Sigmoid colon (tissue), 7 donors: Measurements from ENCODE around the gene TMUB1. TPM values are rescaled to one million over a fixed set of nuclear protein-coding genes. Genes with fewer than 3 reads are reported as not detected.

Experiments used
- DNase-seq: peaks from one replicate; pipeline ENCODE4 v3.0.0-alpha.2; 2019
- H3K27ac ChIP-seq, 4 donors: fragments of 200-600 bp; sonication (generic); one replicate each; pipeline ENCODE4 v1.5.1; 2016 to 2019; ENCODE audit warnings: mild to moderate bottlenecking in 1 of 4
- H3K27me3 ChIP-seq, 3 donors: fragments of 200-600 bp; sonication (generic); one replicate each; pipeline ENCODE4 v1.5.1; 2019; ENCODE audit warnings: mild to moderate bottlenecking in 1 of 3
- H3K36me3 ChIP-seq, 4 donors: fragments of 200-600 bp; sonication (generic); one replicate each; pipeline ENCODE4 v1.5.1; 2016 to 2019
- H3K4me1 ChIP-seq, 4 donors: fragments of 200-600 bp; sonication (generic); one replicate each; pipeline ENCODE4 v1.5.1; 2017 to 2019
- H3K4me3 ChIP-seq, 4 donors: fragments of 200-600 bp; sonication (generic); one replicate each; pipeline ENCODE4 v1.5.1; 2017 to 2019; ENCODE audit warnings: mild to moderate bottlenecking in 2 of 4, moderate library complexity in 1 of 4
- H3K9me3 ChIP-seq, 4 donors: fragments of 200-600 bp in 3 of 4; sonication (generic) in 3 of 4; one replicate each; pipeline versions ENCODE4 v1.5.1 to v1.6.1; 2013 to 2019
- EP300 ChIP-seq, 4 donors: sonication (generic); formaldehyde crosslinking; IDR thresholded peaks; one replicate each; pipeline ENCODE4 v1.6.1; 2017; ENCODE audit warnings: antibody characterized with exemption in 4 of 4
- POLR2A ChIP-seq, 2 donors: fragments of 450-650 bp; IDR thresholded peaks; one replicate each; pipeline ENCODE4 v1.6.1; 2016; ENCODE audit warnings: antibody characterized with exemption in 2 of 2, mild to moderate bottlenecking in 2 of 2, moderate library complexity in 2 of 2
- POLR2AphosphoS5 ChIP-seq, 4 donors: sonication (generic); formaldehyde crosslinking; IDR thresholded peaks; one replicate each; pipeline ENCODE4 v1.6.1; 2017; ENCODE audit warnings: antibody characterized with exemption in 4 of 4
- WGBS, 2 donors: extraction: QIAGEN DNeasy Blood & Tissue Kit; methylation state at CpG; one replicate each; pipeline ENCODE4 v1.1.7; 2013; 5-methylcytosine and 5-hydroxymethylcytosine counted together
- intact Hi-C: fragments of 100-400 bp; cut with DNase I; formaldehyde crosslinking; loops from one replicate; pipeline ENCODE4 v1.15.1; 2023
- polyA plus RNA-seq, 3 donors: library from polyadenylated mRNA; stranded (reverse); fragments of 200-250 nt; gene quantifications; one replicate each; pipeline ENCODE4 v1.2.3, GENCODE V29; 2013
- total RNA-seq, 4 donors: library from RNA; depleted of rRNA; stranded (reverse); fragments of >200 nt; gene quantifications; one replicate each; pipeline ENCODE4 v1.1.0, GENCODE V29; 2016
- TF ChIP-seq, protein P1 (sequence below), 4 experiments: fragments of 450-650 bp in 3 of 4; fragments of 200-600 bp in 1 of 4; IDR thresholded peaks; one replicate each; pipeline ENCODE4 v1.5.1; 2016 to 2019; ENCODE audit warnings: antibody characterized with exemption in 4 of 4, mild to moderate bottlenecking in 3 of 4, moderate library complexity in 2 of 4
- donor health status: healthy with polysubstance abuse.
- donor health status: Bipolar disorder and iron deficiency.
- donor health status: healthy.

Gene TMUB1
- total and polyA plus RNA-seq, 7 donors: 33.4 to 74.6 (median 45.0) TPM

DNA sequence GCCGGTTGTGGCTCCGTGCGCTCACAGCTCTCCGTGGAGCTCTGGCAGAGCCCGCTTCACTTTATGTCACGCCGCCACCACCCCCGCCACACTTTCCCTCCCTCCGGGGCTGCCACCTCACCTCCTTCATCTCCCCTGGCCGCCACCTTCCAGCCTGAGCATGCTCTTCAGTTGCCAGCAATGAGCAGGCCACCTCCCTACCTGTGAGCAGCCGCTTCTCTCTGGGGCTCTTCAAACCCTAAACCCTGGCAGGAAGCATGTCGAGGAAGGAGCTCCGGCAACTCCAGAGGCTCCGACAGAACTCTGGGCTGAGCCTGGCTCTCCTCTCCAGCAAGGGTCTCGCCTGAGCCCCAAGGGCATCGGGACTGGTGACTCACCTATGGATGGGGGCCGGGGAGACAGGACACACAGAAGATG is 47.5 kb upstream of the TMUB1 start:
- H3K9me3 ChIP-seq: no peaks in the 10 kb centered on the region
- H3K36me3 ChIP-seq: peaks cover 44 to 77% (median 69%) of the 10 kb centered on the region in 4 donors
- 94 to 95% methylated on average over 17 of the region's 17 CpGs for WGBS, 2 donors
- TF ChIP-seq POLR2A (IDR thresholded peaks at IDR 0.05): no peak
- no peak for TF ChIP-seq EP300 (IDR thresholded peaks at IDR 0.05)
- TF ChIP-seq, protein P1, sequence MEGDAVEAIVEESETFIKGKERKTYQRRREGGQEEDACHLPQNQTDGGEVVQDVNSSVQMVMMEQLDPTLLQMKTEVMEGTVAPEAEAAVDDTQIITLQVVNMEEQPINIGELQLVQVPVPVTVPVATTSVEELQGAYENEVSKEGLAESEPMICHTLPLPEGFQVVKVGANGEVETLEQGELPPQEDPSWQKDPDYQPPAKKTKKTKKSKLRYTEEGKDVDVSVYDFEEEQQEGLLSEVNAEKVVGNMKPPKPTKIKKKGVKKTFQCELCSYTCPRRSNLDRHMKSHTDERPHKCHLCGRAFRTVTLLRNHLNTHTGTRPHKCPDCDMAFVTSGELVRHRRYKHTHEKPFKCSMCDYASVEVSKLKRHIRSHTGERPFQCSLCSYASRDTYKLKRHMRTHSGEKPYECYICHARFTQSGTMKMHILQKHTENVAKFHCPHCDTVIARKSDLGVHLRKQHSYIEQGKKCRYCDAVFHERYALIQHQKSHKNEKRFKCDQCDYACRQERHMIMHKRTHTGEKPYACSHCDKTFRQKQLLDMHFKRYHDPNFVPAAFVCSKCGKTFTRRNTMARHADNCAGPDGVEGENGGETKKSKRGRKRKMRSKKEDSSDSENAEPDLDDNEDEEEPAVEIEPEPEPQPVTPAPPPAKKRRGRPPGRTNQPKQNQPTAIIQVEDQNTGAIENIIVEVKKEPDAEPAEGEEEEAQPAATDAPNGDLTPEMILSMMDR (IDR thresholded peaks at IDR 0.05): no peak
- TF ChIP-seq POLR2AphosphoS5 (IDR thresholded peaks at IDR 0.05): no peak
- no peak for DNase-seq
- H3K4me3 ChIP-seq: no peak overlapping the region
- H3K4me1 ChIP-seq: peaks cover 0 to 11% (median 7%) of the 10 kb centered on the region in 4 donors
- no peaks in the 10 kb centered on the region for H3K27me3 ChIP-seq
- intact Hi-C loops: no loop called here
- H3K27ac ChIP-seq: no peak overlapping the region

DNA sequence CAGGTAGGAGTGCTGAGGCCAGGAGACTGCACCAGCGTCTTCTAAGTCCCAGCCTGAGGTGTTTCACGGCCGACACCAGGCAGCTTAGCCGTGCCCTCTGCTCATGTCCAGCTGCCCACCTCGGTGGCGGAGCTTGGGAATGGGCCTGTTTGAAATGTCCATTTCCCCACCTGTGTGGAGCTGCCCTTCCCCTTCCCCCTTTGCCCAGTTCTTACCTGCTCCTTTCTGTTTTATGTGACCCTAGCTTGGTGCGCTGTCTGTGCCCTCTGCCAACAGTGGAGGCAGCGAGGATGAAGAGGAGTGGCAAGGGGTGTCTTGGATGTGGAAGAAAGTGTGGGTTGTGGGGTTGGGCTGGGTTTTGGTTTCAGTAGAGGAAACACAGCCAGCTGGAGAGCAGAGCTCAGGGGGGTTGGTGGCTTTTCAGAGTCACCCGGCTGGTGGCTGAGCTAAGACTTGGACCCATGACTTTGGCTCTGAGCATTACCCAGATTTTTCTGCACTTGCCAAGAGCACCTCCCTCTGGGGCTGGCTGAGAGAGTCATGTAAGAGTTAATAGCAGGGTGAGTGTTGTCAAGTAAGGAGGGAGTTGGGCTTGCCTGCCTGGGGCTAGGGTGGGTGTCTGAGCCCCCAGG is 46.8 kb upstream of the TMUB1 start:
- no peak for DNase-seq
- TF ChIP-seq EP300 (IDR thresholded peaks at IDR 0.05) (no peak), POLR2AphosphoS5 (IDR thresholded peaks at IDR 0.05) (no peak), POLR2A (IDR thresholded peaks at IDR 0.05) (no peak)
- intact Hi-C loops: no loop called here
- H3K4me3 ChIP-seq: no peak overlapping the region
- no peaks in the 10 kb centered on the region for H3K9me3 ChIP-seq
- no peak overlapping the region for H3K27ac ChIP-seq
- peaks cover 38 to 70% (median 62%) of the 10 kb centered on the region in 4 donors for H3K36me3 ChIP-seq
- WGBS, 2 donors: 94 to 96% methylated on average over 9 of the region's 9 CpGs
- H3K4me1 ChIP-seq: peaks cover 0 to 18% (median 13%) of the 10 kb centered on the region in 4 donors
- no peaks in the 10 kb centered on the region for H3K27me3 ChIP-seq

DNA sequence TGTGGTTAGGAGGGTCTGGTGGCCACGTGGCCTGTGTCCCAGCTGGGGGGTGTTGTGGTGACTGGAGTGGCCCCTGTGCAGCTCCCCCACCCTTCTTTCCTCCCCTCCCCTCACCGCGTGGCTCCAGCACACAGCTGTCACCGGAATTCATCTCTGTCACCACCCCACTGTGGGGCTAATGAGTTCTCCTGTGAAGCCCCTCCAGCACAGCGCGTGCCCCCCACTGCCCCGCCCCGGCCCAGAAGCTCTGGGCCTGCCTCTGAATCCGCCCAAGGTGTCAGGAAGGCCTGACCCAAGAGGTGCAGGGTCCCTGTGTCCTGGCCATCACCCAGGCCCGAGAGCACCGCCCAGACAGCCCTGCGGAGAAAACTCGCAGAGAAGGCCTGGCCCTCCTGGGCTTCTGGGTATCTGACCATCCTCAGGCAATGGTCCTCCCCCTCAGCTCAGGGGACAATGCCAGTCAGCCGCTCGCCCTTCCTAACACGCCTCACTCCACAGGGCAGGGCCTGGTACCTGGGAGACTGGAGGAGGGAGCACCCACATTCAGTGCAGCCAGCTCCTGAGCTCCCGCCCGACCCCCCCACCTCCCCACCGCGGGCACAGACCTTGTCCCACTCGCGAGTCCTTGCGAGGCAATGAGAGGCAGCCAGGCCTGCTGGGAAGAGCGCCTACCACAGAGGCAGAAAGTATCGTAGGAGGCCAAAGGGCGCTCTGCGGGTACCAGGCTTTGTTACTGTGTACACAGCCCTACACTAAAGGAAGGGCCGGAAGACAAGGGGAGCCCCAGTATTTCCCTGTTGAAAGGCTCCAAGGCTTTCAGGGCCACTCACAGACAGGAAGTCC is 46.0 kb upstream of the TMUB1 start:
- no peak for DNase-seq
- no peak overlapping the region for H3K4me3 ChIP-seq
- H3K27me3 ChIP-seq: no peaks in the 10 kb centered on the region
- WGBS, 2 donors: 88 to 91% methylated on average over 28 of the region's 28 CpGs
- intact Hi-C loops: no loop called here
- H3K4me1 ChIP-seq: peaks cover 0 to 22% (median 15%) of the 10 kb centered on the region in 4 donors
- TF ChIP-seq POLR2A (IDR thresholded peaks at IDR 0.05): no peak
- no peak for TF ChIP-seq POLR2AphosphoS5 (IDR thresholded peaks at IDR 0.05)
- H3K36me3 ChIP-seq: peaks cover 31 to 67% (median 57%) of the 10 kb centered on the region in 4 donors
- H3K27ac ChIP-seq: no peak overlapping the region
- no peaks in the 10 kb centered on the region for H3K9me3 ChIP-seq

DNA sequence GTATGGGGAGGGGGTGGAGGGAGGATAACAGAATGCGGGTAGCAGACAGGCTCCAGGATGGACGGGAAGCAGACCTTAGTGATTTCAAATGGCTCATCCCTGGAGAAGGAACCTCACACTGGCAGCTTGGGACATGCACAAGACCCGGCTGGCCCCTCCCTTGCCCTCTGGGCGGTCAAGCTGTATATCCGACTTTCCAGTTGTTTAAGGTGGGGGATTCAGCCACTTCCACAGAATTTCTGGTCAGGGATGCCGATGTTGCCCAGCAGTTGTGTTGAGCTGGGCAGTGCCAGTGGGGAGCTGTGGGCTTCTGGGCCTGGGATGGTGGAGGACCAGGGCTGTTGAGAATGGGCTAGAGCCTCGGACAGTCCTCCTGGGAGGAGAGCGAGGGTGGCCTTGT is 45.4 kb upstream of the TMUB1 start:
- Histone ChIP-seq H3K36me3 (peaks cover 28 to 64% (median 52%) of the 10 kb centered on the region in 4 donors), H3K4me3 (no peak overlapping the region), H3K27ac (no peak overlapping the region), H3K9me3 (no peaks in the 10 kb centered on the region), H3K27me3 (no peaks in the 10 kb centered on the region), H3K4me1 (peaks cover 0 to 26% (median 15%) of the 10 kb centered on the region in 4 donors)
- intact Hi-C loops: no loop called here
- WGBS, 2 donors: 92 to 95% methylated on average over 8 of the region's 8 CpGs
- TF ChIP-seq POLR2AphosphoS5 (IDR thresholded peaks at IDR 0.05) (no peak), EP300 (IDR thresholded peaks at IDR 0.05) (no peak), POLR2A (IDR thresholded peaks at IDR 0.05) (no peak)
- TF ChIP-seq, protein P1 (IDR thresholded peaks at IDR 0.05): no peak
- no peak for DNase-seq

DNA sequence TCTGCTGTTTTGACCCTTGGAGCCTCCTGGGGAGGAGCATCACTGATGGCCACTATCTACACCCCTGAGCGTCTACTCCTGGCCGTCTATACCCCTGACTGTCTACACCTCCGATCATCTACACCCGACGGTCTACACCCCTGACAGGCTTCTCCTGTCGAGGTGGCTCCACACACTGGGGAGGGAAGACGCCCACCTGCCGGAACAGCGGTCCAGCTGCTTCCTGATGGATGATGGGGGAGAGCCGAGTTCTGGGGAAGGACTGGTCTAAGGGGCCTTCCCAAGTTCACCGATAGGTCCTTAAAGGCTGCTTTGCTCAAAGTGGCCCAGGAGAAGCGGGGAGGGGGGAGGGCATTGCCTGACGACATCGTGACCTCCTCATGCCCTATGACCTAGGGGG is 44.9 kb upstream of the TMUB1 start:
- H3K9me3 ChIP-seq: no peaks in the 10 kb centered on the region
- no peak for DNase-seq
- no peaks in the 10 kb centered on the region for H3K27me3 ChIP-seq
- no peak overlapping the region for H3K27ac ChIP-seq
- TF ChIP-seq EP300 (IDR thresholded peaks at IDR 0.05): no peak
- no peak for TF ChIP-seq POLR2AphosphoS5 (IDR thresholded peaks at IDR 0.05)
- WGBS, 2 donors: 83 to 84% methylated on average over 14 of the region's 14 CpGs
- no peak overlapping the region for H3K4me3 ChIP-seq
- intact Hi-C loops: no loop called here
- peaks cover 0 to 26% (median 15%) of the 10 kb centered on the region in 4 donors for H3K4me1 ChIP-seq
- peaks cover 23 to 64% (median 55%) of the 10 kb centered on the region in 4 donors for H3K36me3 ChIP-seq

DNA sequence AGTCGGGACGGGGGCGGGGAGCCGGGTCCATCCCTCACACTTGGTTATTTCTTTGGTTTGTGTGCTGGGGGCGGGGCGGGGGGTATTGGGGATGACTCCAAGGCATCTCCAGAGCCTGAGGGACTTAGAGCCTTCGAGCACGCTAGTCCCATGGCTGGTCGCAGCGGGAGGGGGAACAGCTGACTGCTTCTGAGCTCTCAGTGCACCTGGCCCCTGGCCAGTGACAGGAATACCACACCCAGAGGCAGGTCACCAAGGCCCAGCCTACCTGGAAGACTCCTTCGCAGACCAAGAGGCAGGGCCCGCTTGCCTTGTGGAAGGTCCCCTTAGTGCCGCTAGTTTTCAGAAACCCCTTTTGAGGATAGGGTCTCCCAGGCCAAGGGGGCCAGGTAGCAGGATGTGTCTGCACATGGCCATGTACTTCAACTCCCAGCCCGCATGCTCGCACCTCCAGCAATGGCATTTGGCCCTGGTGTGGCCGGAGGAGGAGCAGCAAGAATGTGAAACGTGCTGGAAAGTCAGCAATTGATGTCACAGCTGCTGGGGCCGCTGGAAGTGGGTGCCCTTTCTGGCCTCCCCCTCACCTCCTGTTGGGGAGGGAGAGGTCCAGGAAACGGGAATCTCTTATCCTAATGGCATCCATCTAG is 43.3 kb upstream of the TMUB1 start:
- H3K27me3 ChIP-seq: no peaks in the 10 kb centered on the region
- TF ChIP-seq, protein P1 (IDR thresholded peaks at IDR 0.05): no peak
- TF ChIP-seq EP300 (IDR thresholded peaks at IDR 0.05) (no peak), POLR2A (IDR thresholded peaks at IDR 0.05) (no peak)
- intact Hi-C loops: no loop called here
- no peaks in the 10 kb centered on the region for H3K9me3 ChIP-seq
- H3K4me3 ChIP-seq: no peak overlapping the region
- H3K27ac ChIP-seq: no peak overlapping the region
- H3K4me1 ChIP-seq: peaks cover 0 to 26% (median 15%) of the 10 kb centered on the region in 4 donors
- peaks cover 17 to 64% (median 50%) of the 10 kb centered on the region in 4 donors for H3K36me3 ChIP-seq
- WGBS, 2 donors: 30 to 74% methylated on average over 19 of the region's 19 CpGs
- DNase-seq: no peak
